Cardiac muscle cell (in vitro differentiated cells and primary cell): ENCODE measurements around the gene OSR1. TPM values are rescaled to one million over a fixed set of nuclear protein-coding genes. Genes with fewer than 3 reads are reported as not detected.

Experiments
- DNase-seq, 2 donors: peaks; one replicate each; pipeline versions ENCODE4 v3.0.0 to v3.0.0-alpha.2; 2010 to 2017; ENCODE audit warnings: low read depth in 1 of 2, low spot score in 1 of 2
- H3K27ac ChIP-seq: fragments of 200-600 bp; sonication (generic); 2 replicates; pipeline ENCODE4 v1.5.1; 2016
- H3K27me3 ChIP-seq: fragments of 200-600 bp; sonication (generic); 2 replicates; pipeline ENCODE4 v1.6.0; 2016; ENCODE audit warnings: control low read depth
- H3K36me3 ChIP-seq: fragments of 200-600 bp; sonication (generic); 2 replicates; pipeline ENCODE4 v1.5.1; 2016; ENCODE audit warnings: control low read depth
- H3K4me1 ChIP-seq: fragments of 200-600 bp; sonication (generic); 2 replicates; pipeline ENCODE4 v1.8.1; 2017; ENCODE audit warnings: low read depth, mild to moderate bottlenecking, mixed run types
- H3K4me3 ChIP-seq: fragments of 200-600 bp; sonication (generic); 2 replicates; pipeline ENCODE4 v1.5.1; 2016; ENCODE audit warnings: mild to moderate bottlenecking
- H3K9me3 ChIP-seq: fragments of 200-600 bp; sonication (generic); 2 replicates; pipeline ENCODE4 v1.5.1; 2017; ENCODE audit warnings: low read depth, mild to moderate bottlenecking, control low read depth
- polyA plus RNA-seq: library from polyadenylated mRNA; unstranded; fragments of >200 nt; fragmentation: Nextera tagmentation; extraction: Ambion mirVana; gene quantifications from 2 replicates; pipeline ENCODE4 v1.2.1, GENCODE V29; 2016
- total RNA-seq: library from RNA; depleted of rRNA; stranded (reverse); fragments of >200 nt; gene quantifications from 2 replicates; pipeline ENCODE4 v1.2.3, GENCODE V29; 2016
- TF ChIP-seq, protein P1 (sequence below): IDR thresholded peaks from 2 replicates; pipeline ENCODE4 v1.5.1; 2012; ENCODE audit warnings: low read depth, mild to moderate bottlenecking, low read length

OSR1 gene
- total and polyA plus RNA-seq, 2 experiments from 2014 or later, result 20.8 to 23.2 TPM

- no peaks in the 10 kb centered on the region for H3K27me3 ChIP-seq
- no peak overlapping the region for H3K27ac ChIP-seq
- no peaks in the 10 kb centered on the region for H3K4me1 ChIP-seq
- DNase-seq, result no peak
- no peak overlapping the region for H3K4me3 ChIP-seq
- TF ChIP-seq, protein P1, sequence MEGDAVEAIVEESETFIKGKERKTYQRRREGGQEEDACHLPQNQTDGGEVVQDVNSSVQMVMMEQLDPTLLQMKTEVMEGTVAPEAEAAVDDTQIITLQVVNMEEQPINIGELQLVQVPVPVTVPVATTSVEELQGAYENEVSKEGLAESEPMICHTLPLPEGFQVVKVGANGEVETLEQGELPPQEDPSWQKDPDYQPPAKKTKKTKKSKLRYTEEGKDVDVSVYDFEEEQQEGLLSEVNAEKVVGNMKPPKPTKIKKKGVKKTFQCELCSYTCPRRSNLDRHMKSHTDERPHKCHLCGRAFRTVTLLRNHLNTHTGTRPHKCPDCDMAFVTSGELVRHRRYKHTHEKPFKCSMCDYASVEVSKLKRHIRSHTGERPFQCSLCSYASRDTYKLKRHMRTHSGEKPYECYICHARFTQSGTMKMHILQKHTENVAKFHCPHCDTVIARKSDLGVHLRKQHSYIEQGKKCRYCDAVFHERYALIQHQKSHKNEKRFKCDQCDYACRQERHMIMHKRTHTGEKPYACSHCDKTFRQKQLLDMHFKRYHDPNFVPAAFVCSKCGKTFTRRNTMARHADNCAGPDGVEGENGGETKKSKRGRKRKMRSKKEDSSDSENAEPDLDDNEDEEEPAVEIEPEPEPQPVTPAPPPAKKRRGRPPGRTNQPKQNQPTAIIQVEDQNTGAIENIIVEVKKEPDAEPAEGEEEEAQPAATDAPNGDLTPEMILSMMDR, result no peak
- H3K9me3 ChIP-seq, result no peaks in the 10 kb centered on the region
- H3K36me3 ChIP-seq, result no peaks in the 10 kb centered on the region
These were observed 20.7 kb downstream of the OSR1 start for GRCh38 chr2:19337742-19338141.

DNA sequence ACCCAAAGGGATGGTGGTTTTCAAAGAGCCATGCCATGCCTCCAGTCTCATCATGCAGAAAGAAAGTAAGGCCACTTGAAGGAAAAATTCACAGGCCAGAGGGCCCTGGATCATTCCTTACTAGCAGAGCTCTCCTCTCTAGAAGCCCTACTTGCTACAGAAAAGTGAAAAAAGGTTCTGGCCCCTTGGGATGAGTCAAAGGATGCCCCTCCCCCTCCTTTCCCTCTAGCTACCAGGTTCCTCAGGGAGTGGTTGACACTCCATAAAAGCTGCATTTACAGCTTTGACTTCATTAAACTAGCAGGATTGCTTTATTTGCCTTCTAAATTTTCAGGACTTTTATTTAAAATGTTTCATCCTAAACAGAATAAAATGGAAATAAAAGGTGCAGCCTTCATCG lies 21.2 kb downstream of the OSR1 start:
- no peaks in the 10 kb centered on the region for H3K4me1 ChIP-seq
- DNase-seq, result no peak
- H3K27me3 ChIP-seq, result no peaks in the 10 kb centered on the region
- no peaks in the 10 kb centered on the region for H3K36me3 ChIP-seq
- H3K27ac ChIP-seq, result no peak overlapping the region
- TF ChIP-seq, protein P1, result no peak
- H3K9me3 ChIP-seq, result no peaks in the 10 kb centered on the region
- H3K4me3 ChIP-seq, result no peak overlapping the region

DNA sequence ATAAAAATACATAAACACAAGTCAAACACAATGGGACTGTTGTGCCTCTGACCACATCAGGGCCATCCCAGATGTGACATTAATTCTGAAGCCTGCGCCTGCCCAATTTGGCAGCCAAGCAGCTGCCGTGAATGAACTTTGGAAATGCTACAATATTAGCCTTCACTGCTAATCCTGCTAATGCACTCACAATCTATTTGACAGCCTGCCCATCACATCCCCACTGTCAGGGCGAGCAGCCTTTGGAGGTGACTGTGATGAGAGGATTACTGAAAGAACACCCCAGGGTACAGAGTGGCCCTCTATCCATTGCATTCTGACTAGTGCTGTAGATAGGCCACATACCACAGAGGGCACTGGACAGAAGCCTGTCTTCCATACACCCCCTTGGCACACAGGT lies 21.6 kb downstream of the OSR1 start:
- Histone ChIP-seq H3K4me1 (no peaks in the 10 kb centered on the region), H3K27me3 (no peaks in the 10 kb centered on the region), H3K4me3 (no peak overlapping the region), H3K27ac (no peak overlapping the region), H3K36me3 (no peaks in the 10 kb centered on the region), H3K9me3 (no peaks in the 10 kb centered on the region)
- TF ChIP-seq, protein P1, result no peak
- DNase-seq, result no peak

DNA sequence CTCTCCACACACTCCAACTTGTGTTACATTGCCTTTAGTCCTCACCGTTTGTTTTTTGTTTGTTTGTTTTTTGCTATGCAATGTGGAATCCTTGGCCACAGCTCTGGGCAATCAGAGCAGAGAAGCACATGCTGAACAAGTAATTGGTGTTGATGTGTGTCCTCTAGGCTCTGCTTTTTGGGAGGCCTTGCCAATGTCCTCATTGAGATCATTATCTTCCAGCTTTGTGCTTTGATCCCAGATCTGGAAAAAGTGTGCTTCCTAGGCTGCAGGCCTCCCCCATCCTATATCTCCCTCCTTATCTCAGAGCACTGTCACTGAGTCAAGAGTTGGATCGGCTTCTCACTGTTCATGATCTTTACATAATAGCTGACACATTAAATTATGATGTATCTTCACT lies 25.9 kb downstream of the OSR1 start:
- TF ChIP-seq, protein P1, result no peak
- H3K27ac ChIP-seq, result no peak overlapping the region
- no peak for DNase-seq
- H3K4me3 ChIP-seq, result no peak overlapping the region
- no peaks in the 10 kb centered on the region for H3K4me1 ChIP-seq
- H3K27me3 ChIP-seq, result no peaks in the 10 kb centered on the region
- no peaks in the 10 kb centered on the region for H3K9me3 ChIP-seq
- H3K36me3 ChIP-seq, result no peaks in the 10 kb centered on the region

DNA sequence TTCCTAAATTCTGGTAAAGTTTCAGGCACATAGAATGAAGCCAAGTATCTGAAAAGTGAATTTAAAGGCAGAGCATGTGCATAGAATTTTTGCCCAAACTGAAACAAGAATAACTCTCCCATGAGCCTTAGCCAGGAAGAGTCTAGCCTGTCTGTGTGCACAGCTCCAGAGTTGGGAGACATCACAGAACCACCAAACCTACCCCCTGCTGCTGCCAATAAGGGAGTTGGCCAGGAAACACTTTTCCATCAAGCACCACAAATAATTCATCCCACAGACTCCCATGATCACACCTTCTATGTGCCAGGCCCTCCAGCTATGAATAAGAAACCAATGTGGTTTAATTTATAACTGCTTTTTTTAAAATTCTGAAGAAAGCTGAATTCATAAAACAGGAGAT lies 27.0 kb downstream of the OSR1 start:
- Histone ChIP-seq H3K27ac (no peak overlapping the region), H3K36me3 (no peaks in the 10 kb centered on the region), H3K4me1 (no peaks in the 10 kb centered on the region), H3K27me3 (no peaks in the 10 kb centered on the region), H3K4me3 (no peak overlapping the region), H3K9me3 (no peaks in the 10 kb centered on the region)
- TF ChIP-seq, protein P1, result no peak
- DNase-seq, result no peak

- no peak for DNase-seq
- no peaks in the 10 kb centered on the region for H3K27me3 ChIP-seq
- no peaks in the 10 kb centered on the region for H3K36me3 ChIP-seq
- H3K27ac ChIP-seq, result no peak overlapping the region
- H3K9me3 ChIP-seq, result no peaks in the 10 kb centered on the region
- H3K4me1 ChIP-seq, result no peaks in the 10 kb centered on the region
- TF ChIP-seq, protein P1, result no peak
- no peak overlapping the region for H3K4me3 ChIP-seq
These were observed 28.0 kb downstream of the OSR1 start for GRCh38 chr2:19330436-19330835.
